ENCODE data around the gene MACF1.
"Not testable (repeated sequence)": the region's sequence is repeated elsewhere in the genome, so short reads cannot be mapped to it uniquely, and the experiment has no call there.

The MACF1 gene

GRCh38 chr1:39431927-39432326, 227.4 kb downstream of the MACF1 start:
- DNase-seq = no peak

GRCh38 chr1:39434797-39435395, 230.4 kb downstream of the MACF1 start:
- DNase-seq = no peak

- DNase-seq = no peak
These were observed 231.1 kb downstream of the MACF1 start for GRCh38 chr1:39435597-39435996.

GRCh38 chr1:39436842-39437241, 232.3 kb downstream of the MACF1 start:
- no peak for DNase-seq

- no peak for DNase-seq
These were observed 233.5 kb downstream of the MACF1 start for GRCh38 chr1:39438042-39438441.

- no peak for DNase-seq
These were observed 236.4 kb downstream of the MACF1 start for GRCh38 chr1:39440856-39441255.

- DNase-seq = no peak
These were observed 237.3 kb downstream of the MACF1 start for GRCh38 chr1:39441797-39442196.

GRCh38 chr1:39445573-39445972, 241.1 kb downstream of the MACF1 start:
- DNase-seq = no peak

- DNase-seq = no peak
These were observed 242.6 kb downstream of the MACF1 start for GRCh38 chr1:39446986-39447567.

GRCh38 chr1:39450041-39450440, 245.5 kb downstream of the MACF1 start:
- not testable (repeated sequence) for DNase-seq

GRCh38 chr1:39450956-39451606, 246.6 kb downstream of the MACF1 start:
- DNase-seq = no peak

GRCh38 chr1:39452081-39452480, 247.6 kb downstream of the MACF1 start:
- DNase-seq = no peak

- no peak for DNase-seq
These were observed 248.0 kb downstream of the MACF1 start for GRCh38 chr1:39452540-39452939.

GRCh38 chr1:39453603-39454002, 249.1 kb downstream of the MACF1 start:
- DNase-seq = no peak

- DNase-seq = no peak
These were observed 254.5 kb downstream of the MACF1 start for GRCh38 chr1:39458991-39459390.

- no peak for DNase-seq
These were observed 257.6 kb downstream of the MACF1 start for GRCh38 chr1:39462074-39462473.

GRCh38 chr1:39466413-39467107, 262.1 kb downstream of the MACF1 start:
- no peak for DNase-seq

- not testable (repeated sequence) for DNase-seq
These were observed 262.7 kb downstream of the MACF1 start for GRCh38 chr1:39467108-39467720.

- DNase-seq = no peak
These were observed 264.7 kb downstream of the MACF1 start for GRCh38 chr1:39469150-39469549.

GRCh38 chr1:39470040-39470439, 265.5 kb downstream of the MACF1 start:
- DNase-seq = no peak

GRCh38 chr1:39472826-39473225, 268.3 kb downstream of the MACF1 start:
- no peak for DNase-seq

- DNase-seq = no peak
These were observed 268.8 kb downstream of the MACF1 start for GRCh38 chr1:39473324-39473723.

GRCh38 chr1:39474810-39475209, 270.3 kb downstream of the MACF1 start:
- no peak for DNase-seq

Data from NCI-H2171 treated with DMSO at 0.1 percent for 48 hours (cell line).